Liver (tissue), 9 donors: ENCODE measurements around the gene GRIN3B. TPM values are rescaled to one million over a fixed set of nuclear protein-coding genes. Genes with fewer than 3 reads are reported as not detected.

Experiments
- DNase-seq: peaks from one replicate; pipeline ENCODE4 v3.0.0-alpha.2; 2017; ENCODE audit warnings: low spot score
- H3K27ac ChIP-seq, 2 donors: one replicate each; pipeline ENCODE4 v1.7.0; 2013; ENCODE audit warnings: inconsistent platforms in 2 of 2, low read length in 2 of 2, control low read depth in 1 of 2, low read depth in 1 of 2, mild to moderate bottlenecking in 1 of 2
- H3K27me3 ChIP-seq, 4 donors: one replicate each; pipeline versions ENCODE4 v1.6.1 to v1.7.0; 2013; ENCODE audit warnings: low read length in 3 of 4, inconsistent platforms in 1 of 4, mild to moderate bottlenecking in 1 of 4, moderate library complexity in 1 of 4; ENCODE audit not compliant: control insufficient read depth in 4 of 4, insufficient read depth in 4 of 4
- H3K36me3 ChIP-seq, 4 donors: one replicate each; pipeline versions ENCODE4 v1.6.1 to v1.7.0; 2013; ENCODE audit warnings: low read length in 3 of 4, mild to moderate bottlenecking in 3 of 4, low read depth in 1 of 4, moderate library complexity in 1 of 4; ENCODE audit not compliant: control insufficient read depth in 4 of 4, insufficient read depth in 3 of 4
- H3K4me1 ChIP-seq, 4 donors: one replicate each; pipeline versions ENCODE4 v1.6.1 to v1.7.0; 2013; ENCODE audit warnings: low read length in 3 of 4, mild to moderate bottlenecking in 3 of 4, moderate library complexity in 1 of 4; ENCODE audit not compliant: control insufficient read depth in 4 of 4, insufficient read depth in 4 of 4
- H3K4me3 ChIP-seq, 3 donors: one replicate each; pipeline versions ENCODE4 v1.6.1 to v1.7.0; 2013; ENCODE audit warnings: low read length in 3 of 3, control low read depth in 1 of 3, low read depth in 1 of 3, mild to moderate bottlenecking in 1 of 3
- H3K9ac ChIP-seq, 2 donors: one replicate each; pipeline ENCODE4 v1.7.0; 2013; ENCODE audit warnings: low read length in 2 of 2, mild to moderate bottlenecking in 2 of 2, moderate library complexity in 2 of 2, control low read depth in 1 of 2, low read depth in 1 of 2
- H3K9me3 ChIP-seq, 4 donors: one replicate each; pipeline versions ENCODE4 v1.6.1 to v1.7.0; 2013; ENCODE audit warnings: low read length in 3 of 4; ENCODE audit not compliant: control insufficient read depth in 4 of 4
- ATF3 ChIP-seq: IDR thresholded peaks from 2 replicates; pipeline ENCODE4 v1.6.1; 2016; ENCODE audit warnings: antibody characterized with exemption
- CTCF ChIP-seq: fragments of 150-350 bp; IDR thresholded peaks from 2 replicates; pipeline ENCODE4 v1.5.1; 2017; ENCODE audit warnings: improper control_type of control experiment, low read depth, low read length; ENCODE audit not compliant: missing input control
- EGR1 ChIP-seq, 2 donors: IDR thresholded peaks; 2 replicates each; pipeline ENCODE4 v1.6.1; 2016 to 2018; ENCODE audit warnings: antibody characterized with exemption in 2 of 2, low read depth in 2 of 2
- FOXA1 ChIP-seq: IDR thresholded peaks from 2 replicates; pipeline ENCODE4 v1.6.1; 2016; ENCODE audit warnings: antibody characterized with exemption
- FOXA2 ChIP-seq: IDR thresholded peaks from 2 replicates; pipeline ENCODE4 v1.6.1; 2016; ENCODE audit warnings: antibody characterized with exemption
- GABPA ChIP-seq, 2 donors: IDR thresholded peaks in 1 of 2; conservative IDR thresholded peaks in 1 of 2; 2 replicates each; pipeline ENCODE4 v1.6.1; 2016; ENCODE audit warnings: antibody characterized with exemption in 2 of 2, mild to moderate bottlenecking in 1 of 2, moderate library complexity in 1 of 2
- HNF4A ChIP-seq, 2 donors: conservative IDR thresholded peaks; 2 replicates each; pipeline ENCODE4 v1.6.1; 2016; ENCODE audit warnings: antibody characterized with exemption in 2 of 2, mild to moderate bottlenecking in 2 of 2
- HNF4G ChIP-seq: IDR thresholded peaks from 2 replicates; pipeline ENCODE4 v1.6.1; 2016; ENCODE audit warnings: antibody characterized with exemption
- JUND ChIP-seq, 2 donors: IDR thresholded peaks; 2 replicates each; pipeline ENCODE4 v1.6.1; 2016; ENCODE audit warnings: antibody characterized with exemption in 2 of 2
- MAX ChIP-seq: IDR thresholded peaks from 2 replicates; pipeline ENCODE4 v1.6.1; 2016; ENCODE audit warnings: antibody characterized with exemption
- NR2F2 ChIP-seq: IDR thresholded peaks from 2 replicates; pipeline ENCODE4 v1.6.1; 2016; ENCODE audit warnings: antibody characterized with exemption
- RAD21 ChIP-seq, 2 donors: IDR thresholded peaks; 2 replicates each; pipeline ENCODE4 v1.6.1; 2016; ENCODE audit warnings: antibody characterized with exemption in 2 of 2, mild to moderate bottlenecking in 2 of 2
- RXRA ChIP-seq, 2 donors: IDR thresholded peaks; 2 replicates each; pipeline ENCODE4 v1.6.1; 2017 to 2018; ENCODE audit warnings: antibody characterized with exemption in 2 of 2, mild to moderate bottlenecking in 1 of 2
- SP1 ChIP-seq: IDR thresholded peaks from 2 replicates; pipeline ENCODE4 v1.6.1; 2018; ENCODE audit warnings: antibody characterized with exemption, mild to moderate bottlenecking
- TAF1 ChIP-seq: conservative IDR thresholded peaks from 2 replicates; pipeline ENCODE4 v1.6.1; 2016; ENCODE audit warnings: antibody characterized with exemption, mild to moderate bottlenecking
- YY1 ChIP-seq: IDR thresholded peaks from 2 replicates; pipeline ENCODE4 v1.6.1; 2016; ENCODE audit warnings: antibody characterized with exemption, mild to moderate bottlenecking
- ZBTB33 ChIP-seq: IDR thresholded peaks from 2 replicates; pipeline ENCODE4 v1.6.1; 2016; ENCODE audit warnings: antibody characterized with exemption
- WGBS: extraction: QIAGEN DNeasy Blood & Tissue Kit; methylation state at CpG from one replicate; pipeline ENCODE4 v1.1.7; 2013; 5-methylcytosine and 5-hydroxymethylcytosine counted together
- polyA plus RNA-seq, 2 donors: library from polyadenylated mRNA; stranded (reverse) in 1 of 2; unstranded in 1 of 2; fragments of 200-250 nt in 1 of 2; fragments of >200 nt in 1 of 2; fragmentation: Nextera tagmentation in 1 of 2; extraction: Ambion mirVana in 1 of 2; gene quantifications; one replicate each; pipeline versions ENCODE4 v1.2.1 to v1.2.3, GENCODE V29; 2013 to 2015
- total RNA-seq, 2 donors: library from RNA; depleted of rRNA; stranded (reverse); fragments of >200 nt; gene quantifications; one replicate each; pipeline ENCODE4 v1.2.3, GENCODE V29; 2014
- TF ChIP-seq, protein P1 (sequence below): IDR thresholded peaks from 2 replicates; pipeline ENCODE4 v1.6.1; 2016; ENCODE audit warnings: antibody characterized with exemption, mild to moderate bottlenecking
- donor health status: healthy.
- donor health status: healthy.
- donor health status: healthy.
- donor health status: healthy.
- donor health status: healthy.

Gene GRIN3B
- total and polyA plus RNA-seq, 4 donors: 0.05 TPM; not detected in 3

DNA sequence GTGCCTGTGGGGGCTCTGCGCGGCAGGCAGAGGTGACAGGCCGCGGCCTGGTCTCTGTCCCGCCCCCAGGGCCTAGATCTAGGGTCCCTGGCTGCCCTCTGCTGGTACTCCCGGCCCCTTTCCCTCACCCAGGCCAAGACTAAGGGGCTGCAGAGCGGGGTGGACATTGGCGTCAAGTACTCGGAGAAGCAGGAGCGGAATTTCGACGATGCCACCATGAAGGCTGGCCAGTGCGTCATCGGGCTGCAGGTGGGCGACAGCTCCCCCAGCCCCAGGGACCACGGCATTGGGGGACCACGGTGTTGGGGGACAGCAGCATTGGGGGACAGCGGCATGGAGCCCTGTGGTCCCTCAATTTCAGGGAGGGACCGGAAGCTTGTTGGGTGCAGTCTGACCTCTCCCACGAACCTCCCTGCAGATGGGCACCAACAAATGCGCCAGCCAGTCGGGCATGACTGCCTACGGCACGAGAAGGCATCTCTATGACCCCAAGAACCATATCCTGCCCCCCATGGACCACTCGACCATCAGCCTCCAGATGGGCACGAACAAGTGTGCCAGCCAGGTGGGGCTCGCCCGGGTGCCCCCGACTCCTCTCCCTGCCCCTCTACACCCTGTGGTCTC, 35.9 kb downstream of the GRIN3B start:
- Histone ChIP-seq H3K9ac (no peak overlapping the region), H3K27ac (no peak overlapping the region), H3K36me3 (peaks cover 4 to 8% (median 6%) of the 10 kb centered on the region in 4 donors), H3K4me1 (peaks cover 5 to 20% (median 15%) of the 10 kb centered on the region in 4 donors), H3K4me3 (no peak overlapping the region), H3K27me3 (no peaks in the 10 kb centered on the region), H3K9me3 (no peaks in the 10 kb centered on the region)
- TF ChIP-seq JUND (IDR thresholded peaks at IDR 0.05): no peak
- no peak for TF ChIP-seq HNF4G
- no peak for TF ChIP-seq ATF3
- no peak for TF ChIP-seq SP1
- no peak for TF ChIP-seq YY1
- TF ChIP-seq HNF4A (conservative IDR thresholded peaks at IDR 0.05): no peak
- TF ChIP-seq ZBTB33: no peak
- no peak for TF ChIP-seq FOXA2
- no peak for TF ChIP-seq RXRA (IDR thresholded peaks at IDR 0.05)
- TF ChIP-seq CTCF: no peak
- no peak for TF ChIP-seq EGR1 (IDR thresholded peaks at IDR 0.05; ENCODE audit: low read depth in 2 of 2)
- TF ChIP-seq, protein P1, sequence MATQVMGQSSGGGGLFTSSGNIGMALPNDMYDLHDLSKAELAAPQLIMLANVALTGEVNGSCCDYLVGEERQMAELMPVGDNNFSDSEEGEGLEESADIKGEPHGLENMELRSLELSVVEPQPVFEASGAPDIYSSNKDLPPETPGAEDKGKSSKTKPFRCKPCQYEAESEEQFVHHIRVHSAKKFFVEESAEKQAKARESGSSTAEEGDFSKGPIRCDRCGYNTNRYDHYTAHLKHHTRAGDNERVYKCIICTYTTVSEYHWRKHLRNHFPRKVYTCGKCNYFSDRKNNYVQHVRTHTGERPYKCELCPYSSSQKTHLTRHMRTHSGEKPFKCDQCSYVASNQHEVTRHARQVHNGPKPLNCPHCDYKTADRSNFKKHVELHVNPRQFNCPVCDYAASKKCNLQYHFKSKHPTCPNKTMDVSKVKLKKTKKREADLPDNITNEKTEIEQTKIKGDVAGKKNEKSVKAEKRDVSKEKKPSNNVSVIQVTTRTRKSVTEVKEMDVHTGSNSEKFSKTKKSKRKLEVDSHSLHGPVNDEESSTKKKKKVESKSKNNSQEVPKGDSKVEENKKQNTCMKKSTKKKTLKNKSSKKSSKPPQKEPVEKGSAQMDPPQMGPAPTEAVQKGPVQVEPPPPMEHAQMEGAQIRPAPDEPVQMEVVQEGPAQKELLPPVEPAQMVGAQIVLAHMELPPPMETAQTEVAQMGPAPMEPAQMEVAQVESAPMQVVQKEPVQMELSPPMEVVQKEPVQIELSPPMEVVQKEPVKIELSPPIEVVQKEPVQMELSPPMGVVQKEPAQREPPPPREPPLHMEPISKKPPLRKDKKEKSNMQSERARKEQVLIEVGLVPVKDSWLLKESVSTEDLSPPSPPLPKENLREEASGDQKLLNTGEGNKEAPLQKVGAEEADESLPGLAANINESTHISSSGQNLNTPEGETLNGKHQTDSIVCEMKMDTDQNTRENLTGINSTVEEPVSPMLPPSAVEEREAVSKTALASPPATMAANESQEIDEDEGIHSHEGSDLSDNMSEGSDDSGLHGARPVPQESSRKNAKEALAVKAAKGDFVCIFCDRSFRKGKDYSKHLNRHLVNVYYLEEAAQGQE: no peak
- no peak for TF ChIP-seq TAF1
- no peak for TF ChIP-seq MAX
- TF ChIP-seq NR2F2: no peak
- no peak for TF ChIP-seq RAD21 (IDR thresholded peaks at IDR 0.05)
- TF ChIP-seq FOXA1: no peak
- TF ChIP-seq GABPA (IDR thresholded peaks at IDR 0.05 in 1 of 2, conservative IDR thresholded peaks at IDR 0.05 in 1 of 2): no peak
- WGBS: 91% methylated on average over 29 of the region's 29 CpGs
- DNase-seq: no peak
